ENCODE data around the gene FBL.

DNA sequence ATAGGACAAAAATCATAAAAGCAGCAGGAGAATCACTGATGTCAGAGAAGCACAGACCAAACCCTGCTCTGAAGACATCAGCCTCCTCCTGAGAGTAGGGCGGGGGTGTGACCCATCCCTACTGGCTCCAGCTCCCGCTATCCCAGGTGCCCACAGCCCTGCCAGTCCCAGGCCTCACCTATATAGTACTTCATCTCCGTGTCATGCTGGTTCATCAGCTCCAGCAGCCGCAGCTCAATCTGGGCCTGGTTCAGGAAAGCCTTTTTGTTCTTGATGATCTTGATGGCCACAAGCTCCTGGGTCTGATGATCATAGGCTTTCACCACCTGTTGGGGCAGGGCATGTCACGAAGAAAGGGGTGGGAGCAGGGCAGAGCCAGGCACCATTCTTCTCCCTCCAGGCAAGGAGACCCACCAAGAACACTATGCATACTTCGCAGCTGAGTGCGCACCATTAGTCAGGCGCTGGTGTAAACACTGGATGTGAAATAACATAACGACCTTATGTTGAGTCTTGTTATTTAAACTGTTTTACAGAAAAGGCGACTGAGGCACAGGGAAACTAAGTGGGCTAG lies 16.4 kb downstream of the FBL start:
- TF ChIP-seq, protein P1, sequence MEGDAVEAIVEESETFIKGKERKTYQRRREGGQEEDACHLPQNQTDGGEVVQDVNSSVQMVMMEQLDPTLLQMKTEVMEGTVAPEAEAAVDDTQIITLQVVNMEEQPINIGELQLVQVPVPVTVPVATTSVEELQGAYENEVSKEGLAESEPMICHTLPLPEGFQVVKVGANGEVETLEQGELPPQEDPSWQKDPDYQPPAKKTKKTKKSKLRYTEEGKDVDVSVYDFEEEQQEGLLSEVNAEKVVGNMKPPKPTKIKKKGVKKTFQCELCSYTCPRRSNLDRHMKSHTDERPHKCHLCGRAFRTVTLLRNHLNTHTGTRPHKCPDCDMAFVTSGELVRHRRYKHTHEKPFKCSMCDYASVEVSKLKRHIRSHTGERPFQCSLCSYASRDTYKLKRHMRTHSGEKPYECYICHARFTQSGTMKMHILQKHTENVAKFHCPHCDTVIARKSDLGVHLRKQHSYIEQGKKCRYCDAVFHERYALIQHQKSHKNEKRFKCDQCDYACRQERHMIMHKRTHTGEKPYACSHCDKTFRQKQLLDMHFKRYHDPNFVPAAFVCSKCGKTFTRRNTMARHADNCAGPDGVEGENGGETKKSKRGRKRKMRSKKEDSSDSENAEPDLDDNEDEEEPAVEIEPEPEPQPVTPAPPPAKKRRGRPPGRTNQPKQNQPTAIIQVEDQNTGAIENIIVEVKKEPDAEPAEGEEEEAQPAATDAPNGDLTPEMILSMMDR (IDR thresholded peaks at IDR 0.05; ENCODE audit: insufficient read depth, low read depth, low read length): no peak
- no peak for TF ChIP-seq EZH2 (IDR thresholded peaks at IDR 0.05; ENCODE audit: insufficient read depth, low read length)

Data from astrocyte (in vitro differentiated cells and primary cell).